IMR-90 (cell line): ENCODE data around the gene ITPK1. TPM values are rescaled to one million over a fixed set of nuclear protein-coding genes. Genes with fewer than 3 reads are reported as not detected.

Experiments
- ATAC-seq: fragments of 200-7000 bp; cut with Tn5 transposase; 2 replicates; pipeline ENCODE4 v1.9.1; 2020; ENCODE audit warnings: low read depth, mild to moderate bottlenecking, moderate library complexity
- BruUV-seq: library from RNA; stranded (reverse); fragments of 400-500 nt; replicated peaks from 2 replicates; lab custom pipeline; 2021; lab: Mats Ljungman, UMichigan
- CTCF ChIA-PET: fragments of 300-600 bp; formaldehyde crosslinking; extraction: SDS; loops from one replicate; lab custom pipeline; 2021; ENCODE audit warnings: antibody characterized with exemption; lab: Yijun Ruan, JAX
- POLR2A ChIA-PET: fragments of 300-600 bp; sonication (Branson Sonifier 250); formaldehyde crosslinking; loops from one replicate; lab custom pipeline; 2022; ENCODE audit warnings: antibody characterized with exemption; ENCODE audit not compliant: unreplicated experiment; lab: Charles Lee
- DNase-seq: peaks from one replicate; pipeline ENCODE4 v3.0.0; 2013
- H2AFZ ChIP-seq: replicated peaks from 2 replicates; pipeline ENCODE3; 2013; ENCODE audit warnings: low read length, mild to moderate bottlenecking; ENCODE audit not compliant: poor library complexity
- H2AK5ac ChIP-seq: 2 replicates; pipeline ENCODE4 v1.6.1; 2013; ENCODE audit warnings: low read depth, low read length, inconsistent platforms
- H2AK9ac ChIP-seq: replicated peaks from 2 replicates; pipeline ENCODE3; 2013; ENCODE audit warnings: mild to moderate bottlenecking, low read depth, low read length, moderate library complexity; ENCODE audit not compliant: poor library complexity
- H2BK120ac ChIP-seq: 2 replicates; pipeline ENCODE4 v1.6.1; 2013; ENCODE audit warnings: low read depth, low read length, inconsistent platforms
- H2BK15ac ChIP-seq: 3 replicates; pipeline ENCODE4 v1.6.1; 2013; ENCODE audit warnings: low read depth, low read length, inconsistent platforms
- H2BK20ac ChIP-seq: 2 replicates; pipeline ENCODE4 v1.6.1; 2013; ENCODE audit warnings: low read depth, mild to moderate bottlenecking, inconsistent platforms, low read length, moderate library complexity
- H2BK5ac ChIP-seq: 2 replicates; pipeline ENCODE4 v1.6.1; 2013; ENCODE audit warnings: mild to moderate bottlenecking, low read depth, low read length, inconsistent platforms; ENCODE audit not compliant: poor library complexity, severe bottlenecking
- H3K14ac ChIP-seq: replicated peaks from 2 replicates; pipeline ENCODE4 v1.6.1; 2013; ENCODE audit warnings: low read depth, low read length, inconsistent platforms
- H3K18ac ChIP-seq: 2 replicates; pipeline ENCODE4 v1.6.1; 2013; ENCODE audit warnings: low read depth, low read length, control low read depth
- H3K23ac ChIP-seq: 2 replicates; pipeline ENCODE4 v1.6.1; 2013; ENCODE audit warnings: low read depth, low read length, inconsistent platforms
- H3K27ac ChIP-seq: 2 replicates; pipeline ENCODE4 v1.5.1; 2013; ENCODE audit warnings: mild to moderate bottlenecking, control low read depth, low read length; ENCODE audit not compliant: insufficient read depth
- H3K27me3 ChIP-seq: 2 replicates; pipeline ENCODE4 v1.6.1; 2013; ENCODE audit warnings: low read length; ENCODE audit not compliant: control insufficient read depth, insufficient read depth
- H3K36me3 ChIP-seq: 2 replicates; pipeline ENCODE4 v1.6.1; 2013; ENCODE audit warnings: low read length, mixed read lengths; ENCODE audit not compliant: control insufficient read depth, insufficient read depth
- H3K4ac ChIP-seq: 2 replicates; pipeline ENCODE4 v1.6.1; 2013; ENCODE audit warnings: low read depth, low read length, inconsistent platforms
- H3K4me1 ChIP-seq: 2 replicates; pipeline ENCODE4 v1.6.1; 2013; ENCODE audit warnings: low read length, mixed read lengths; ENCODE audit not compliant: control insufficient read depth, insufficient read depth
- H3K4me2 ChIP-seq: 2 replicates; pipeline ENCODE4 v1.6.1; 2013; ENCODE audit warnings: low read depth, mild to moderate bottlenecking, control low read depth, low read length, moderate library complexity
- H3K4me3 ChIP-seq: 2 replicates; pipeline ENCODE4 v1.5.1; 2013; ENCODE audit warnings: low read depth, mild to moderate bottlenecking, control low read depth, low read length, moderate library complexity; ENCODE audit not compliant: insufficient read depth
- H3K56ac ChIP-seq: 2 replicates; pipeline ENCODE4 v1.6.1; 2013; ENCODE audit warnings: low read length, inconsistent platforms; ENCODE audit not compliant: insufficient read depth; ENCODE audit errors: extremely low read depth
- H3K79me1 ChIP-seq, 2 experiments: 2 replicates each; pipeline ENCODE4 v1.6.1; 2013; ENCODE audit warnings: low read length in 2 of 2, inconsistent platforms in 1 of 2, low read depth in 1 of 2
- H3K9ac ChIP-seq: 2 replicates; pipeline ENCODE4 v1.6.1; 2013; ENCODE audit warnings: low read depth, low read length, control low read depth
- H3K9me1 ChIP-seq: 2 replicates; pipeline ENCODE4 v1.6.1; 2013; ENCODE audit warnings: low read length, inconsistent platforms; ENCODE audit not compliant: insufficient read depth
- H3K9me3 ChIP-seq: 2 replicates; pipeline ENCODE4 v1.6.1; 2013; ENCODE audit warnings: low read length; ENCODE audit not compliant: control insufficient read depth, insufficient read depth
- H4K20me1 ChIP-seq: 2 replicates; pipeline ENCODE4 v1.6.1; 2013; ENCODE audit warnings: low read length, inconsistent platforms; ENCODE audit not compliant: insufficient read depth
- H4K5ac ChIP-seq: 2 replicates; pipeline ENCODE4 v1.6.1; 2013; ENCODE audit warnings: mild to moderate bottlenecking, low read depth, low read length, control low read depth
- H4K8ac ChIP-seq, 2 experiments: 2 replicates each; pipeline ENCODE4 v1.6.1; 2013; ENCODE audit warnings: low read depth in 2 of 2, low read length in 2 of 2, control low read depth in 1 of 2, inconsistent platforms in 1 of 2
- H4K91ac ChIP-seq: 2 replicates; pipeline ENCODE4 v1.6.1; 2013; ENCODE audit warnings: low read depth, low read length, inconsistent platforms; ENCODE audit not compliant: insufficient read depth
- BHLHE40 ChIP-seq: fragments of 150-350 bp; IDR thresholded peaks from 2 replicates; pipeline ENCODE4 v1.6.1; 2016; ENCODE audit warnings: mild to moderate bottlenecking, low read depth, low read length
- CEBPB ChIP-seq: IDR thresholded peaks from 2 replicates; pipeline ENCODE4 v1.6.1; 2012; ENCODE audit warnings: low read depth, low read length, improper control_type of control experiment
- CHD1 ChIP-seq: IDR thresholded peaks from 2 replicates; pipeline ENCODE4 v1.6.1; 2012; ENCODE audit warnings: low read depth, low read length, improper control_type of control experiment
- CTCF ChIP-seq: conservative IDR thresholded peaks from 2 replicates; pipeline ENCODE4 v1.5.1; 2012; ENCODE audit warnings: mild to moderate bottlenecking, low read depth, low read length, improper control_type of control experiment
- FOS ChIP-seq: fragments of 150-350 bp; IDR thresholded peaks from 2 replicates; pipeline ENCODE4 v1.6.1; 2016; ENCODE audit warnings: low read depth, low read length
- MAFK ChIP-seq: IDR thresholded peaks from 2 replicates; pipeline ENCODE4 v1.6.1; 2012; ENCODE audit warnings: low read depth, low read length, improper control_type of control experiment
- MAZ ChIP-seq: IDR thresholded peaks from 2 replicates; pipeline ENCODE4 v1.6.1; 2012; ENCODE audit warnings: low read depth, mild to moderate bottlenecking, low read length, improper control_type of control experiment, moderate library complexity, borderline replicate concordance
- MXI1 ChIP-seq: IDR thresholded peaks from 2 replicates; pipeline ENCODE4 v1.6.1; 2012; ENCODE audit warnings: low read depth, mild to moderate bottlenecking, low read length, moderate library complexity, borderline replicate concordance
- NFE2L2 ChIP-seq: fragments of 150-350 bp; IDR thresholded peaks from 2 replicates; pipeline ENCODE4 v1.6.1; 2016; ENCODE audit warnings: low read depth, mild to moderate bottlenecking, low read length
- POLR2A ChIP-seq: IDR thresholded peaks from 2 replicates; pipeline ENCODE4 v1.6.1; 2012; ENCODE audit warnings: mild to moderate bottlenecking, low read depth, low read length
- RAD21 ChIP-seq: IDR thresholded peaks from 2 replicates; pipeline ENCODE4 v1.6.1; 2012; ENCODE audit warnings: low read length, improper control_type of control experiment
- RCOR1 ChIP-seq: IDR thresholded peaks from 2 replicates; pipeline ENCODE4 v1.6.1; 2012; ENCODE audit warnings: mild to moderate bottlenecking, low read length, improper control_type of control experiment; ENCODE audit not compliant: insufficient replicate concordance
- RFX5 ChIP-seq: IDR thresholded peaks from 2 replicates; pipeline ENCODE4 v1.8.0; 2012; ENCODE audit warnings: low read depth, mild to moderate bottlenecking, low read length, moderate library complexity
- SMC3 ChIP-seq: fragments of 150-350 bp; IDR thresholded peaks from 2 replicates; pipeline ENCODE4 v1.6.1; 2016; ENCODE audit warnings: low read depth, mild to moderate bottlenecking, antibody characterized with exemption, low read length, moderate library complexity
- USF2 ChIP-seq: fragments of 150-350 bp; IDR thresholded peaks from 2 replicates; pipeline ENCODE4 v1.6.1; 2017; ENCODE audit warnings: mild to moderate bottlenecking, antibody characterized with exemption, low read length, low read depth
- WGBS, 2 experiments: methylation state at CpG; one replicate each; pipeline versions ENCODE4 v1.1.5 to v1.1.7; 2013; ENCODE audit warnings: missing lambda C conversion rate in 2 of 2; ENCODE audit not compliant: insufficient read length in 1 of 2; ENCODE audit errors: extremely low coverage in 2 of 2; 5-methylcytosine and 5-hydroxymethylcytosine counted together
- dilution Hi-C: fragments of 300-500 bp; cut with HindIII; formaldehyde crosslinking; loops from one replicate; pipeline ENCODE4 v1.14.3; 2018; ENCODE audit warnings: low sequenced_read_pairs; ENCODE audit not compliant: unreplicated experiment
- in situ Hi-C: fragments of 300-500 bp; cut with MboI; formaldehyde crosslinking; loops from 3 replicates; pipeline ENCODE4 v1.14.3; 2019; ENCODE audit warnings: low sequenced_read_pairs, inconsistent platforms, mixed read lengths
- intact Hi-C: fragments of 100-400 bp; cut with micrococcal nuclease; formaldehyde crosslinking; loops from 2 replicates; pipeline ENCODE4 v1.10.0; 2022
- polyA plus RNA-seq, 3 experiments: library from polyadenylated mRNA; depleted of rRNA; stranded (reverse); fragments of >200 nt; gene quantifications; 2 replicates each; pipeline ENCODE4 v1.2.3, GENCODE V29; 2012; ENCODE audit warnings: low replicate concordance in 1 of 3
- total RNA-seq: library from RNA; depleted of rRNA; stranded (reverse); fragments of >200 nt; gene quantifications from 2 replicates; pipeline ENCODE4 v1.2.3, GENCODE V29; 2012
- TF ChIP-seq, protein P1 (sequence below): fragments of 150-350 bp; IDR thresholded peaks from 2 replicates; pipeline ENCODE4 v1.6.1; 2016; ENCODE audit warnings: low read depth, mild to moderate bottlenecking, low read length, moderate library complexity, borderline replicate concordance

ITPK1 gene
- total and polyA plus RNA-seq, 2 of the 4 experiments (the other 2 are of a cell fraction) = 21.7 to 26.9 TPM

DNA sequence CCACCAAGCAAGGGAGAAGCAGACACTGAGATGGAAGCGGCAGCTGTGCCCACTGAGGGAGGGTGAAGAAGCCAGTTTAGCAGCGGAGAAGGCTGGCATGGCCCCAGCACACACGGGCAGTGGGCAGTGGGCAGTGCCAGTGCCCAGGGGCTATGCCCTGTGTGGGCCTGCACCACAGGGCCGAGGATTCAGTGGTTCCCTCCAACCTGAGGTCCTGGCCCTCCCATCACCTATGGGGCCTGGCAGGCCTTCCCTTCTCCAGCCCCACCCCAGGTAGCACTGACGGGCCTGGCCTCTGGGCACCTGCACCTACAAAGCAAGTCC lies 81.1 kb downstream of the ITPK1 start:
- Histone ChIP-seq H4K91ac (no peak overlapping the region), H3K9me1 (peaks cover 21% of the 10 kb centered on the region; the same call in 1 of the 2 replicates), H2AK5ac (no peak overlapping the region), H3K56ac (no peak overlapping the region), H3K9me3 (no peaks in the 10 kb centered on the region), H3K27me3 (no peaks in the 10 kb centered on the region; the same call in 1 of the 2 replicates), H3K27ac (no peak overlapping the region), H2BK15ac (no peak overlapping the region), H3K9ac (no peak overlapping the region), H3K36me3 (no peaks in the 10 kb centered on the region), H3K4me3 (no peak overlapping the region), H2BK120ac (no peak overlapping the region), H4K5ac (no peak overlapping the region), H4K20me1 (peaks cover 4% of the 10 kb centered on the region), H3K4me2 (no peak overlapping the region), H3K4ac (no peak overlapping the region), H3K18ac (no peak overlapping the region), H4K8ac (no peak overlapping the region), H2BK5ac (no peak overlapping the region), H2AFZ (no peak overlapping the region), H3K14ac (no peak overlapping the region), H3K79me1 (no peaks in the 10 kb centered on the region), H2AK9ac (peak overlapping the region; percentile 20), H3K23ac (no peak overlapping the region), H3K4me1 (peaks cover 19% of the 10 kb centered on the region), H2BK20ac (no peak overlapping the region)
- WGBS, 2 experiments = 100% methylated on average over 2 of the region's 5 CpGs; no CpG with 5 or more reads in 1 of the 2 experiments
- intact Hi-C loops (loop anchor here (5.0 kb wide), 1 partner anchor 78 kb away; no protein-coding TSS in a partner anchor), dilution Hi-C loops (no loop called here), in situ Hi-C loops (no loop called here)
- ATAC-seq (no peak), DNase-seq (no peak)
- TF ChIP-seq RAD21 (no peak), POLR2A (no peak), RFX5 (no peak), MXI1 (no peak), MAZ (no peak), CEBPB (no peak), RCOR1 (no peak), USF2 (no peak), FOS (no peak), BHLHE40 (no peak), CTCF (no peak), NFE2L2 (no peak), CHD1 (no peak), MAFK (no peak), SMC3 (no peak)
- TF ChIP-seq, protein P1, sequence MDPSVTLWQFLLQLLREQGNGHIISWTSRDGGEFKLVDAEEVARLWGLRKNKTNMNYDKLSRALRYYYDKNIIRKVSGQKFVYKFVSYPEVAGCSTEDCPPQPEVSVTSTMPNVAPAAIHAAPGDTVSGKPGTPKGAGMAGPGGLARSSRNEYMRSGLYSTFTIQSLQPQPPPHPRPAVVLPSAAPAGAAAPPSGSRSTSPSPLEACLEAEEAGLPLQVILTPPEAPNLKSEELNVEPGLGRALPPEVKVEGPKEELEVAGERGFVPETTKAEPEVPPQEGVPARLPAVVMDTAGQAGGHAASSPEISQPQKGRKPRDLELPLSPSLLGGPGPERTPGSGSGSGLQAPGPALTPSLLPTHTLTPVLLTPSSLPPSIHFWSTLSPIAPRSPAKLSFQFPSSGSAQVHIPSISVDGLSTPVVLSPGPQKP = no peak
- POLR2A ChIA-PET = no interaction called here
- BruUV-seq = no TSS peak
- CTCF ChIA-PET = no interaction called here
